Measurements from ENCODE around the gene MYBPC3. TPM values are rescaled to one million over a fixed set of nuclear protein-coding genes. Genes with fewer than 3 reads are reported as not detected.

MYBPC3 gene
- total RNA-seq, 4 donors from 2014 or later, result not detected

DNA sequence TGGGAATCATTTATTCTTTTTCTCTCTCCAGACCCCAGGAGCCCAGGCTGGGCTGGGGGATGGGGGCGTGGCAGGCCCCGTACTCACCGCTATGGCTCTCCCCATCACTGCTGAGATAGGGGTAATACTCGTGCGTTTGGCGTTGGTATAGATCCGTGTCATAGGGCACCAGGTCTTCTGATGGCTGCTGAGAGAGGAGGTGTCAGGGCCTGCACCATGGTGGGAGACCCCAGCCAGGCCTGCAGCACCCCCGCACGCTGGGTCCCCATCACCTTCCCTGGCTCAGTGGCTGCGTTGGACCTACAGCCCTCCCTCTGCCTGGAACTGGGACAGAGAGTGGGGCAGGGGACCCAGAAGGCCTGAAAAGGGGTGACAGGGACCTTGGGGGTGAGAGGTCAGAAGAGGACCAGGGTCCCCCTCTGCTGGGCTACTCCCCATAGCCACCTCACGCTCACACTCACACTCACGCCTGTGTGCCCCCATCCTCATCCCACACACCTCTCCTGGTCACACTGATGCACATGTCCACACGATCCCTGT is 23.1 kb upstream of the MYBPC3 start:
- intact Hi-C loops (cut with DNase I; ENCODE audit: low total_unique reads), result no loop called here
- no peak for DNase-seq (ENCODE audit: low spot score in 2 of 2)
- no peak overlapping the region for H3K4me3 ChIP-seq (ENCODE audit: low read depth, poor library complexity, severe bottlenecking)
- TF ChIP-seq CTCF (IDR thresholded peaks at IDR 0.05) (no peak), POLR2A (IDR thresholded peaks at IDR 0.05) (no peak)
- 84 to 91% methylated on average over 13 of the region's 13 CpGs for WGBS, 2 donors

- intact Hi-C loops (cut with DNase I; ENCODE audit: low total_unique reads), result no loop called here
- no peak overlapping the region for H3K4me3 ChIP-seq (ENCODE audit: low read depth, poor library complexity, severe bottlenecking)
- no peak for TF ChIP-seq CTCF (IDR thresholded peaks at IDR 0.05)
- TF ChIP-seq POLR2A (IDR thresholded peaks at IDR 0.05), result no peak
- DNase-seq (ENCODE audit: low spot score in 2 of 2), result no peak
- 76 to 83% methylated on average over 8 of the region's 8 CpGs for WGBS, 2 donors
Measured at GRCh38 chr11:47375020-47375419, 22.5 kb upstream of the MYBPC3 start.

DNA sequence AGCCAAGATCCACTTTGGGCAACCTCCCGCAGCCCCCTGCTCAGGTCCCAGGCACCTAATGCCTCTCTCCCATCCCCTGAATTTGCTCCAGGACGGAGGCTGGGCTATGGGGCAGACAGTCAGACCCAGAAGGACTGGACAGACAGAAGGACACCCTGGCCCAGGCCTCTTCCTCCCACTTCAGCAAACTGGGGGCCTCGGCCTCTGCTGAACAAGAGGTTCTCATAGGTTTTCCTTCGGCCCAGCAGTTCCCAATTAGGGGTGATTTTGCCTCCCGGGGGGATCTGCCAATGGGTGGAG is 22.2 kb upstream of the MYBPC3 start:
- TF ChIP-seq POLR2A (IDR thresholded peaks at IDR 0.05), result no peak
- TF ChIP-seq CTCF (IDR thresholded peaks at IDR 0.05), result no peak
- intact Hi-C loops (cut with DNase I; ENCODE audit: low total_unique reads), result no loop called here

GRCh38 chr11:47373876-47374719 is 21.6 kb upstream of the MYBPC3 start:
- peak; percentile 63 to 96 for DNase-seq (ENCODE audit: low spot score in 2 of 2)
- no peak overlapping the region for H3K4me3 ChIP-seq (ENCODE audit: low read depth, poor library complexity, severe bottlenecking)
- 23 to 30% methylated on average over 13 to 18 of the region's 19 CpGs for WGBS, 2 donors
- peak in 1 of 3 donors; percentile 57 for TF ChIP-seq CTCF (IDR thresholded peaks at IDR 0.05)
- TF ChIP-seq POLR2A (IDR thresholded peaks at IDR 0.05), result no peak
- intact Hi-C loops (cut with DNase I; ENCODE audit: low total_unique reads), result no loop called here

More for the DNA sequence above, 22.2 kb upstream of the MYBPC3 start:
- H3K4me3 ChIP-seq (ENCODE audit: low read depth, poor library complexity, severe bottlenecking), result no peak overlapping the region
- DNase-seq (ENCODE audit: low spot score in 2 of 2), result no peak
- WGBS, 2 donors, result 77 to 83% methylated on average over 4 to 5 of the region's 5 CpGs

DNA sequence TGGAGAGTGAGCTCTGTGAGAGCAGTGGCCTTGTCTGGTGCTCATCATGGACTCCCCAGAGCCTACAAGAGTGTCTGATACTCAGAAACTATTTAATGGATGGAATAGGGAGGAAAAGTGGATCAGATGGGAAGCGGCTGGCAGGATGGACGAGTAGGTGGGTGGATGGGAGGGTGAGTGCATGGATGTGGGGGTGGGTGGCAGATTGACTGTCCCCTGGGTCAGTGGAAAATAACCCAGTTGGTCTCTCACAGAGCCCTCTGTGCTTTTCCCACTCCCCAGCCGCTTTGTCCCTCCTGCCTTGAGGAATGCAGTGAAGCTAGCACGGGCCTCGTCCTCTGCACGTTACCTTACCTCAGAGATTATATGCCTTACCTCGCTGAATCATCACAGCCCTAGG is 19.9 kb upstream of the MYBPC3 start:
- no peak for DNase-seq (ENCODE audit: low spot score in 2 of 2)
- intact Hi-C loops (cut with DNase I; ENCODE audit: low total_unique reads), result no loop called here
- 64 to 83% methylated on average over 7 of the region's 7 CpGs for WGBS, 2 donors
- TF ChIP-seq CTCF (IDR thresholded peaks at IDR 0.05) (no peak), POLR2A (IDR thresholded peaks at IDR 0.05) (no peak)
- no peak overlapping the region for H3K4me3 ChIP-seq (ENCODE audit: low read depth, poor library complexity, severe bottlenecking)
